ENCODE data around the gene HSP90B1.

DNA sequence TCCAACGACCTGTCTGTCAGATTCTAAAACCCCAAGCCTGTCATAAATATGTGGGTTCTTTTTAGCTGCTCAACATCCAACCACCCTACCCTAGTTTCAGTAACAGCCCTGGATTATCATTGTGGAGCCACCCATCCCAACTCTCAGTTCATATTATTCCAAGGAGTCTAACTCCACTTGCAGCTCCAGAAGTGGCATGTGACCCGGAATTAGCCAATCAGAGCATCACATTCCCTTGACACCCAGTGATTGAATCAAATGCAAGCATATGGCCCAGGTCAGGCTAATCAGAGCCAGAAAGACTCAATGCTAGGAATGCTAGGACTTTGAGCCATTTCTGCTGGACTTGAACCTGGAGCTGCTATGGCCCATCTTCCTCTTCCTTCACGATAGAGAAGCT, 17.1 kb upstream of the HSP90B1 start:
- TF ChIP-seq, protein P1, sequence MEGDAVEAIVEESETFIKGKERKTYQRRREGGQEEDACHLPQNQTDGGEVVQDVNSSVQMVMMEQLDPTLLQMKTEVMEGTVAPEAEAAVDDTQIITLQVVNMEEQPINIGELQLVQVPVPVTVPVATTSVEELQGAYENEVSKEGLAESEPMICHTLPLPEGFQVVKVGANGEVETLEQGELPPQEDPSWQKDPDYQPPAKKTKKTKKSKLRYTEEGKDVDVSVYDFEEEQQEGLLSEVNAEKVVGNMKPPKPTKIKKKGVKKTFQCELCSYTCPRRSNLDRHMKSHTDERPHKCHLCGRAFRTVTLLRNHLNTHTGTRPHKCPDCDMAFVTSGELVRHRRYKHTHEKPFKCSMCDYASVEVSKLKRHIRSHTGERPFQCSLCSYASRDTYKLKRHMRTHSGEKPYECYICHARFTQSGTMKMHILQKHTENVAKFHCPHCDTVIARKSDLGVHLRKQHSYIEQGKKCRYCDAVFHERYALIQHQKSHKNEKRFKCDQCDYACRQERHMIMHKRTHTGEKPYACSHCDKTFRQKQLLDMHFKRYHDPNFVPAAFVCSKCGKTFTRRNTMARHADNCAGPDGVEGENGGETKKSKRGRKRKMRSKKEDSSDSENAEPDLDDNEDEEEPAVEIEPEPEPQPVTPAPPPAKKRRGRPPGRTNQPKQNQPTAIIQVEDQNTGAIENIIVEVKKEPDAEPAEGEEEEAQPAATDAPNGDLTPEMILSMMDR (IDR thresholded peaks at IDR 0.05), result no peak
- no peak for TF ChIP-seq POLR2AphosphoS5 (IDR thresholded peaks at IDR 0.05)
- no peak for TF ChIP-seq POLR2A (IDR thresholded peaks at IDR 0.05)
